Gastrocnemius medialis (tissue), 4 donors: Measurements from ENCODE around the gene RMDN3. TPM values are rescaled to one million over a fixed set of nuclear protein-coding genes. Genes with fewer than 3 reads are reported as not detected.
A peak's percentile ranks its signal among the peaks of the same experiment; 100 is the strongest.

Source experiments
- ATAC-seq, 2 donors: fragments of 150-250 bp; one replicate each; pipeline ENCODE4 v1.9.1; 2016
- DNase-seq, 2 donors: peaks; one replicate each; pipeline ENCODE4 v3.0.0-alpha.2; 2019
- H3K27ac ChIP-seq, 4 donors: fragments of 200-600 bp; sonication (generic); 1 replicate in 1 of 4; 2 replicates in 3 of 4; pipeline ENCODE4 v1.5.1; 2016 to 2018; ENCODE audit warnings: mild to moderate bottlenecking in 2 of 4, moderate library complexity in 1 of 4
- H3K27me3 ChIP-seq, 3 donors: fragments of 200-600 bp; sonication (generic) in 2 of 3; 1 replicate in 1 of 3; 2 replicates in 2 of 3; pipeline versions ENCODE4 v1.5.1 to v1.6.0; 2016 to 2019; ENCODE audit warnings: mild to moderate bottlenecking in 1 of 3, moderate library complexity in 1 of 3
- H3K36me3 ChIP-seq, 2 donors: fragments of 200-600 bp; sonication (generic) in 1 of 2; one replicate each; pipeline ENCODE4 v1.5.1; 2017 to 2018
- H3K4me1 ChIP-seq, 2 donors: fragments of 200-600 bp; sonication (generic) in 1 of 2; one replicate each; pipeline ENCODE4 v1.5.1; 2016 to 2017; ENCODE audit warnings: mild to moderate bottlenecking in 2 of 2
- H3K4me3 ChIP-seq, 4 donors: fragments of 200-600 bp; sonication (generic) in 3 of 4; 1 replicate in 1 of 4; 2 replicates in 3 of 4; pipeline ENCODE4 v1.5.1; 2016 to 2019; ENCODE audit warnings: mild to moderate bottlenecking in 2 of 4
- H3K9me3 ChIP-seq, 3 donors: fragments of 200-600 bp; sonication (generic) in 2 of 3; 1 replicate in 1 of 3; 2 replicates in 2 of 3; pipeline ENCODE4 v1.5.1; 2016 to 2019
- POLR2A ChIP-seq, 2 donors: fragments of 450-650 bp; IDR thresholded peaks; one replicate each; pipeline ENCODE4 v1.6.1; 2017; ENCODE audit warnings: antibody characterized with exemption in 2 of 2, mild to moderate bottlenecking in 2 of 2, moderate library complexity in 2 of 2
- in situ Hi-C, 4 donors: fragments of 200-750 bp; cut with MboI; loops; one replicate each; pipeline versions ENCODE4 v1.15.0 to v1.8.0; 2017; ENCODE audit warnings: low sequenced_read_pairs in 4 of 4
- intact Hi-C: fragments of 100-400 bp; cut with DNase I; formaldehyde crosslinking; loops from one replicate; pipeline ENCODE4 v1.15.1; 2023; ENCODE audit warnings: low total_unique reads
- total RNA-seq, 4 donors: library from RNA; depleted of rRNA; stranded (reverse); fragments of >200 nt; gene quantifications; one replicate each; pipeline versions ENCODE4 v1.1.0 to v1.2.3, GENCODE V29; 2016
- TF ChIP-seq, protein P1 (sequence below), 5 experiments: fragments of 450-650 bp in 3 of 5; fragments of 200-600 bp in 2 of 5; sonication (generic) in 2 of 5; IDR thresholded peaks in 4 of 5; conservative IDR thresholded peaks in 1 of 5; 1 replicate in 4 of 5; 2 replicates in 1 of 5; pipeline ENCODE4 v1.5.1; 2016 to 2019; ENCODE audit warnings: antibody characterized with exemption in 5 of 5, mild to moderate bottlenecking in 3 of 5, moderate library complexity in 3 of 5

The RMDN3 gene
- total RNA-seq, 4 donors from 2014 or later = 12.7 to 55.3 (median 19.6) TPM

GRCh38 chr15:40747685-40748631 is 7.1 kb downstream of the RMDN3 start:
- intact Hi-C loops (no loop called here), in situ Hi-C loops (no loop called here)
- no peaks in the 10 kb centered on the region for H3K9me3 ChIP-seq
- TF ChIP-seq, protein P1, sequence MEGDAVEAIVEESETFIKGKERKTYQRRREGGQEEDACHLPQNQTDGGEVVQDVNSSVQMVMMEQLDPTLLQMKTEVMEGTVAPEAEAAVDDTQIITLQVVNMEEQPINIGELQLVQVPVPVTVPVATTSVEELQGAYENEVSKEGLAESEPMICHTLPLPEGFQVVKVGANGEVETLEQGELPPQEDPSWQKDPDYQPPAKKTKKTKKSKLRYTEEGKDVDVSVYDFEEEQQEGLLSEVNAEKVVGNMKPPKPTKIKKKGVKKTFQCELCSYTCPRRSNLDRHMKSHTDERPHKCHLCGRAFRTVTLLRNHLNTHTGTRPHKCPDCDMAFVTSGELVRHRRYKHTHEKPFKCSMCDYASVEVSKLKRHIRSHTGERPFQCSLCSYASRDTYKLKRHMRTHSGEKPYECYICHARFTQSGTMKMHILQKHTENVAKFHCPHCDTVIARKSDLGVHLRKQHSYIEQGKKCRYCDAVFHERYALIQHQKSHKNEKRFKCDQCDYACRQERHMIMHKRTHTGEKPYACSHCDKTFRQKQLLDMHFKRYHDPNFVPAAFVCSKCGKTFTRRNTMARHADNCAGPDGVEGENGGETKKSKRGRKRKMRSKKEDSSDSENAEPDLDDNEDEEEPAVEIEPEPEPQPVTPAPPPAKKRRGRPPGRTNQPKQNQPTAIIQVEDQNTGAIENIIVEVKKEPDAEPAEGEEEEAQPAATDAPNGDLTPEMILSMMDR (IDR thresholded peaks at IDR 0.05 in 4 of 5, conservative IDR thresholded peaks at IDR 0.05 in 1 of 5) = no peak
- TF ChIP-seq POLR2A (IDR thresholded peaks at IDR 0.05) = no peak
- no peak overlapping the region for H3K4me3 ChIP-seq
- ATAC-seq = peak; percentile 64 to 75
- H3K36me3 ChIP-seq = peaks cover 0 to 39% of the 10 kb centered on the region in 2 donors
- H3K27ac ChIP-seq = peak overlapping the region; percentile 39 to 66 (median 48)
- H3K27me3 ChIP-seq = no peaks in the 10 kb centered on the region
- peak in 1 of 2 donors; percentile 72 for DNase-seq
- H3K4me1 ChIP-seq = peaks cover 7 to 9% of the 10 kb centered on the region in 2 donors

GRCh38 chr15:40746916-40747418 is 8.1 kb downstream of the RMDN3 start:
- Histone ChIP-seq H3K27ac (peak overlapping the region in 2 of 4 donors; percentile 55 to 66), H3K9me3 (no peaks in the 10 kb centered on the region), H3K36me3 (peaks cover 0 to 44% of the 10 kb centered on the region in 2 donors), H3K4me1 (peaks cover 9 to 10% of the 10 kb centered on the region in 2 donors), H3K4me3 (no peak overlapping the region), H3K27me3 (no peaks in the 10 kb centered on the region)
- in situ Hi-C loops = no loop called here
- TF ChIP-seq, protein P1 (IDR thresholded peaks at IDR 0.05 in 4 of 5, conservative IDR thresholded peaks at IDR 0.05 in 1 of 5) = no peak
- no peak for TF ChIP-seq POLR2A (IDR thresholded peaks at IDR 0.05)
- DNase-seq = no peak
- intact Hi-C loops = no loop called here
- no peak for ATAC-seq

DNA sequence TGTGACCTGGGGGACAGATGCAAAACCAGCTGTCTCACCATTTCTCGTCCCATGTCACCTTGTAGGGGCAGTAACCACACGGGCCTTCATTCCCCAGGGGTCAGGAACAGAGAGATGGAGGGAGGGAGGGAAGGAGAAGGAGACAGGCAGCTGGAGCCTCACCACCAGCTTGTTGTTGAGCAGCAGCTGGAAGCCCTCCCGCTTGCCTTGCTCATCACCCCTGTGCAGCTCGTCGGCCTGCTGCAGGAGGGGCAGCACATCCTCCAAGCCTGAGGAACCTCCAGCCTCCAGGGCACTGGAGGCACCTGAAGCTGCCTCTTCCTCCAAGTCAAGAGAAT is 10.3 kb downstream of the RMDN3 start:
- peaks cover 18 to 20% of the 10 kb centered on the region in 2 donors for H3K4me1 ChIP-seq
- in situ Hi-C loops = no loop called here
- no peaks in the 10 kb centered on the region for H3K9me3 ChIP-seq
- no peak overlapping the region for H3K27ac ChIP-seq
- no peak for DNase-seq
- intact Hi-C loops = no loop called here
- H3K4me3 ChIP-seq = no peak overlapping the region
- H3K27me3 ChIP-seq = no peaks in the 10 kb centered on the region
- no peak for ATAC-seq
- peaks cover 0 to 40% of the 10 kb centered on the region in 2 donors for H3K36me3 ChIP-seq
- TF ChIP-seq, protein P1 (IDR thresholded peaks at IDR 0.05 in 4 of 5, conservative IDR thresholded peaks at IDR 0.05 in 1 of 5) = no peak
- TF ChIP-seq POLR2A (IDR thresholded peaks at IDR 0.05) = no peak

DNA sequence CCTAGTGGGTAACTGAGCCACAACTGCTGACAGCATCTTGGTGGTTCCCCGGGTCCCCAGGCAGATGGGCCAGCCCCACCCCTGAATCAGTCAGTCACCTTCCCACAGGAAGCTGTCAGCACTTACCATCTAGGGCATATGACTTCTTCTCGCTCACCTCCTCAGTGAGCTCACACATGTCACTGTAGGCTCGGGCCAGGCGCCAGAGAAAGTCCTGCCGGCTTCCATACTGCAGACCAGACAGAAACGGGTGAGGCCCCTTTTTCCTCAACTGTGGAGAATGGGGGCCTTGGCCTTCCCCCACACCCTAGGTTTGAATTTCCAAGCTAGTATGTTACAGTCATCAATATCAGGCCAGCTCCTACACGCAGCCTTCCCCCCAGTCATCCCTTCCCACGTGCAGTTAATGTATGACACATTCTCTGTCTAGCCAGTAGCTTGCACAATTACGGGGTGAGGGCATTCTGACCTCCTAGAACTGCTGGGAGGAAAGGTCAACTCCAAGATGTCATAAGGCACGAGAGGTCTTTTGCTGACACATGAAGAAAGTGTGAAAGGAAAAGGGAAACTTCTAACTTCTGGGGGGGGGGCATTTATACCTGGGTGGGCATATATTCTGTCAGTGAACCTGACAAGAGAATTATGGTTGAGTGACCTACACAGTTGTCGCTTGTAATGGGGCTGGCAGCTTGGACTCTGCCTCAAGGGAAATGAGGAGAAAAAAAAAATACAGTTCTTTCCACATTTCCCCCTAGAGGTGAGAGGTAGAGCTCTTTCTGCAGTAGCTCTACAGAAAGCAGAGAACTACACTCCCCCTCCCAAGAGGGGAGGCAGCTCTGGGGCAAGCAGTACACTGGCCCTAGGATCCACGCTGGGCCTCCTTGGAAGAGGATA is 10.9 kb downstream of the RMDN3 start:
- in situ Hi-C loops = no loop called here
- Histone ChIP-seq H3K9me3 (no peaks in the 10 kb centered on the region), H3K4me1 (peaks cover 18 to 20% of the 10 kb centered on the region in 2 donors), H3K27ac (peak overlapping the region in 3 of 4 donors; percentile 35 to 61 (median 37)), H3K4me3 (no peak overlapping the region), H3K36me3 (peaks cover 0 to 42% of the 10 kb centered on the region in 2 donors), H3K27me3 (no peaks in the 10 kb centered on the region)
- no peak for TF ChIP-seq POLR2A (IDR thresholded peaks at IDR 0.05)
- TF ChIP-seq, protein P1 (IDR thresholded peaks at IDR 0.05 in 4 of 5, conservative IDR thresholded peaks at IDR 0.05 in 1 of 5) = no peak
- ATAC-seq (peak in 1 of 2 donors; percentile 25), DNase-seq (no peak)
- intact Hi-C loops = no loop called here
